GM18517 (cell line): ENCODE data around the gene ATRNL1.
"Not testable (repeated sequence)": the region's sequence is repeated elsewhere in the genome, so short reads cannot be mapped to it uniquely, and the experiment has no call there.

ENCODE experiments used
- ATAC-seq: cut with Tn5 transposase; IDR thresholded peaks from one replicate; pipeline ENCODE4 v1.9.1; 2021; ENCODE audit warnings: mild to moderate bottlenecking, moderate library complexity; ENCODE audit not compliant: unreplicated experiment

Gene ATRNL1

GRCh38 chr10:115084277-115084850 is 8.8 kb upstream of the ATRNL1 start:
- ATAC-seq, result no peak

- ATAC-seq, result no peak
Observed at GRCh38 chr10:115091161-115091560, 2.0 kb upstream of the ATRNL1 start.

GRCh38 chr10:115092258-115092554 is 959 bp upstream of the ATRNL1 start:
- ATAC-seq, result no peak

- peak; percentile 60 for ATAC-seq
Observed at GRCh38 chr10:115092555-115093285, 445 bp upstream of the ATRNL1 start.

- ATAC-seq, result peak; percentile 40
Observed at GRCh38 chr10:115093776-115094408, 727 bp downstream of the ATRNL1 start.

GRCh38 chr10:115094416-115095140 is 1.4 kb downstream of the ATRNL1 start:
- no peak for ATAC-seq

GRCh38 chr10:115095758-115096157 is 2.6 kb downstream of the ATRNL1 start:
- ATAC-seq, result no peak

GRCh38 chr10:115103700-115104099 is 10.5 kb downstream of the ATRNL1 start:
- no peak for ATAC-seq

- not testable (repeated sequence) for ATAC-seq
Observed at GRCh38 chr10:115105411-115105810, 12.2 kb downstream of the ATRNL1 start.

- ATAC-seq, result no peak
Observed at GRCh38 chr10:115107830-115108229, 14.7 kb downstream of the ATRNL1 start.

GRCh38 chr10:115117301-115117700 is 24.1 kb downstream of the ATRNL1 start:
- no peak for ATAC-seq

GRCh38 chr10:115118346-115118745 is 25.2 kb downstream of the ATRNL1 start:
- no peak for ATAC-seq

- no peak for ATAC-seq
Observed at GRCh38 chr10:115125505-115125904, 32.3 kb downstream of the ATRNL1 start.

- ATAC-seq, result peak; percentile 61
Observed at GRCh38 chr10:115129752-115130151, 36.6 kb downstream of the ATRNL1 start.

- ATAC-seq, result no peak
Observed at GRCh38 chr10:115136616-115137015, 43.5 kb downstream of the ATRNL1 start.

GRCh38 chr10:115141254-115141653 is 48.1 kb downstream of the ATRNL1 start:
- no peak for ATAC-seq

- ATAC-seq, result no peak
Observed at GRCh38 chr10:115157357-115157756, 64.2 kb downstream of the ATRNL1 start.

GRCh38 chr10:115163129-115163528 is 70.0 kb downstream of the ATRNL1 start:
- ATAC-seq, result no peak

- no peak for ATAC-seq
Observed at GRCh38 chr10:115164220-115164619, 71.1 kb downstream of the ATRNL1 start.

GRCh38 chr10:115167751-115168150 is 74.6 kb downstream of the ATRNL1 start:
- no peak for ATAC-seq

GRCh38 chr10:115171392-115171960 is 78.3 kb downstream of the ATRNL1 start:
- no peak for ATAC-seq
